ENCODE data around the gene ARL15.
"Not testable (repeated sequence)": the region's sequence is repeated elsewhere in the genome, so short reads cannot be mapped to it uniquely, and the experiment has no call there.

Gene ARL15

GRCh38 chr5:54310433-54311175, at the start of gene ARL15:
ARL15 (minus strand) TSS chr5:54310573.
- peak; percentile 96 for DNase-seq (ENCODE audit: low spot score)

- DNase-seq (ENCODE audit: low spot score) = no peak
These were observed 49.7 kb upstream of the ARL15 start for GRCh38 chr5:54360089-54360488.

- DNase-seq (ENCODE audit: low spot score) = no peak
These were observed 47.2 kb upstream of the ARL15 start for GRCh38 chr5:54357408-54358058.

- DNase-seq (ENCODE audit: low spot score) = not testable (repeated sequence)
These were observed 43.7 kb upstream of the ARL15 start for GRCh38 chr5:54353933-54354564.

GRCh38 chr5:54352580-54352979, 42.2 kb upstream of the ARL15 start:
- not testable (repeated sequence) for DNase-seq (ENCODE audit: low spot score)

GRCh38 chr5:54347221-54347865, 37.0 kb upstream of the ARL15 start:
- no peak for DNase-seq (ENCODE audit: low spot score)

GRCh38 chr5:54344653-54345052, 34.3 kb upstream of the ARL15 start:
- no peak for DNase-seq (ENCODE audit: low spot score)

- no peak for DNase-seq (ENCODE audit: low spot score)
These were observed 31.6 kb upstream of the ARL15 start for GRCh38 chr5:54341971-54342370.

- no peak for DNase-seq (ENCODE audit: low spot score)
These were observed 27.1 kb upstream of the ARL15 start for GRCh38 chr5:54337523-54337922.

- no peak for DNase-seq (ENCODE audit: low spot score)
These were observed 22.3 kb upstream of the ARL15 start for GRCh38 chr5:54332720-54333119.

- no peak for DNase-seq (ENCODE audit: low spot score)
These were observed 19.6 kb upstream of the ARL15 start for GRCh38 chr5:54329731-54330709.

GRCh38 chr5:54326662-54327270, 16.4 kb upstream of the ARL15 start:
- no peak for DNase-seq (ENCODE audit: low spot score)

GRCh38 chr5:54325610-54326311, 15.4 kb upstream of the ARL15 start:
- no peak for DNase-seq (ENCODE audit: low spot score)

- DNase-seq (ENCODE audit: low spot score) = no peak
These were observed 14.9 kb upstream of the ARL15 start for GRCh38 chr5:54325272-54325609.

- no peak for DNase-seq (ENCODE audit: low spot score)
These were observed 14.4 kb upstream of the ARL15 start for GRCh38 chr5:54324651-54325271.

- DNase-seq (ENCODE audit: low spot score) = no peak
These were observed 13.1 kb upstream of the ARL15 start for GRCh38 chr5:54323495-54323894.

- DNase-seq (ENCODE audit: low spot score) = no peak
These were observed 9.9 kb upstream of the ARL15 start for GRCh38 chr5:54320256-54320655.

- DNase-seq (ENCODE audit: low spot score) = no peak
These were observed 7.3 kb upstream of the ARL15 start for GRCh38 chr5:54317511-54318260.

Data from kidney capillary endothelial cell (primary cell).